Memory B cell (primary cell): ENCODE measurements around the gene GPX7.
A peak's percentile ranks its signal among the peaks of the same experiment; 100 is the strongest.

Experiments used
- ATAC-seq: fragments of 150-1000 bp; cut with Tn5 transposase; 2 replicates; pipeline ENCODE4 v1.10.0; 2021; ENCODE audit warnings: low read depth, mild to moderate bottlenecking, moderate library complexity
- DNase-seq, 2 donors: peaks; one replicate each; pipeline ENCODE4 v3.0.0; 2022; ENCODE audit warnings: low spot score in 2 of 2
- H3K27ac Mint-ChIP-seq: one replicate; pipeline ENCODE4 v1.8.0; 2022; ENCODE audit warnings: mild to moderate bottlenecking, moderate library complexity, mixed read lengths
- H3K27me3 Mint-ChIP-seq: one replicate; pipeline ENCODE4 v1.8.0; 2022; ENCODE audit warnings: mixed read lengths
- H3K36me3 Mint-ChIP-seq: one replicate; pipeline ENCODE4 v1.8.0; 2022; ENCODE audit warnings: mild to moderate bottlenecking, mixed read lengths
- H3K4me1 Mint-ChIP-seq: one replicate; pipeline ENCODE4 v1.8.0; 2022; ENCODE audit warnings: mixed read lengths
- H3K4me3 Mint-ChIP-seq: one replicate; pipeline ENCODE4 v1.8.0; 2022; ENCODE audit warnings: mild to moderate bottlenecking, moderate library complexity, mixed read lengths
- H3K9me3 Mint-ChIP-seq: one replicate; pipeline ENCODE4 v1.8.0; 2022; ENCODE audit warnings: mixed read lengths

Gene GPX7

GRCh38 chr1:52601991-52602855 is at the start of gene GPX7:
Gene GPX7 (plus strand): TSS chr1:52602371. CDS start chr1:52602410, 39 bp downstream.
- peaks cover 44% of the 10 kb centered on the region for H3K4me1 Mint-ChIP-seq
- ATAC-seq, result peak; percentile 74

GRCh38 chr1:52552505-52553361 is 49.4 kb upstream of the GPX7 start, which contains the start of gene TUT4:
Gene TUT4 (minus strand): TSS chr1:52553092. CDS start chr1:52526280, 26,812 bp downstream.
- Mint-ChIP-seq H3K9me3 (no peaks in the 10 kb centered on the region), H3K36me3 (no peaks in the 10 kb centered on the region), H3K27me3 (no peaks in the 10 kb centered on the region), H3K27ac (no peak within 1 kb of the TSS), H3K4me1 (peaks cover 18% of the 10 kb centered on the region), H3K4me3 (peak within 1 kb of the TSS; percentile 62)
- ATAC-seq (peak; percentile 44), DNase-seq (peak; percentile 65 to 76)

More at GRCh38 chr1:52601991-52602855, at the start of gene GPX7:
- H3K27ac Mint-ChIP-seq, result peak within 1 kb of the TSS; percentile 84
- peak; percentile 22 to 51 for DNase-seq
- no peaks in the 10 kb centered on the region for H3K9me3 Mint-ChIP-seq
- peaks cover 10% of the 10 kb centered on the region for H3K36me3 Mint-ChIP-seq
- H3K4me3 Mint-ChIP-seq, result peak within 1 kb of the TSS; percentile 90
- no peaks in the 10 kb centered on the region for H3K27me3 Mint-ChIP-seq

- Mint-ChIP-seq H3K9me3 (no peaks in the 10 kb centered on the region), H3K36me3 (no peaks in the 10 kb centered on the region), H3K27ac (no peak overlapping the region), H3K27me3 (no peaks in the 10 kb centered on the region), H3K4me1 (peaks cover 17% of the 10 kb centered on the region), H3K4me3 (peak overlapping the region; percentile 62)
- peak; percentile 77 to 83 for DNase-seq
- ATAC-seq, result peak; percentile 73
Measured at GRCh38 chr1:52553362-52554266, 48.6 kb upstream of the GPX7 start.

- H3K4me1 Mint-ChIP-seq, result peaks cover 11% of the 10 kb centered on the region
- no peak overlapping the region for H3K27ac Mint-ChIP-seq
- H3K9me3 Mint-ChIP-seq, result no peaks in the 10 kb centered on the region
- H3K36me3 Mint-ChIP-seq, result peaks cover 2% of the 10 kb centered on the region
- ATAC-seq, result no peak
- H3K4me3 Mint-ChIP-seq, result peak overlapping the region; percentile 62
- H3K27me3 Mint-ChIP-seq, result no peaks in the 10 kb centered on the region
- DNase-seq, result no peak
Measured at GRCh38 chr1:52554267-52554640, 47.9 kb upstream of the GPX7 start.

- Mint-ChIP-seq H3K4me1 (peaks cover 9% of the 10 kb centered on the region), H3K4me3 (peak overlapping the region; percentile 62), H3K9me3 (no peaks in the 10 kb centered on the region), H3K27ac (no peak overlapping the region), H3K27me3 (no peaks in the 10 kb centered on the region), H3K36me3 (peaks cover 2% of the 10 kb centered on the region)
- ATAC-seq (no peak), DNase-seq (no peak)
Measured at GRCh38 chr1:52554756-52555155, 47.4 kb upstream of the GPX7 start.

- H3K4me1 Mint-ChIP-seq, result peaks cover 8% of the 10 kb centered on the region
- no peak overlapping the region for H3K4me3 Mint-ChIP-seq
- peaks cover 2% of the 10 kb centered on the region for H3K36me3 Mint-ChIP-seq
- ATAC-seq (no peak), DNase-seq (no peak)
- no peaks in the 10 kb centered on the region for H3K27me3 Mint-ChIP-seq
- no peak overlapping the region for H3K27ac Mint-ChIP-seq
- H3K9me3 Mint-ChIP-seq, result no peaks in the 10 kb centered on the region
Measured at GRCh38 chr1:52556641-52557360, 45.4 kb upstream of the GPX7 start.

GRCh38 chr1:52558941-52559340 is 43.2 kb upstream of the GPX7 start:
- no peak overlapping the region for H3K27ac Mint-ChIP-seq
- DNase-seq (no peak), ATAC-seq (no peak)

GRCh38 chr1:52559875-52560274 is 42.3 kb upstream of the GPX7 start:
- H3K27me3 Mint-ChIP-seq, result no peaks in the 10 kb centered on the region
- no peak for ATAC-seq
- peaks cover 6% of the 10 kb centered on the region for H3K4me1 Mint-ChIP-seq
- H3K9me3 Mint-ChIP-seq, result no peaks in the 10 kb centered on the region
- H3K36me3 Mint-ChIP-seq, result peaks cover 3% of the 10 kb centered on the region
- H3K4me3 Mint-ChIP-seq, result no peak overlapping the region
- no peak overlapping the region for H3K27ac Mint-ChIP-seq
- DNase-seq, result no peak

More at GRCh38 chr1:52558941-52559340, 43.2 kb upstream of the GPX7 start:
- Mint-ChIP-seq H3K9me3 (no peaks in the 10 kb centered on the region), H3K4me1 (peaks cover 8% of the 10 kb centered on the region), H3K27me3 (no peaks in the 10 kb centered on the region), H3K36me3 (peaks cover 3% of the 10 kb centered on the region), H3K4me3 (no peak overlapping the region)

- no peaks in the 10 kb centered on the region for H3K27me3 Mint-ChIP-seq
- peaks cover 3% of the 10 kb centered on the region for H3K36me3 Mint-ChIP-seq
- ATAC-seq, result no peak
- H3K4me1 Mint-ChIP-seq, result peaks cover 4% of the 10 kb centered on the region
- no peak overlapping the region for H3K4me3 Mint-ChIP-seq
- H3K27ac Mint-ChIP-seq, result no peak overlapping the region
- DNase-seq, result no peak
- H3K9me3 Mint-ChIP-seq, result no peaks in the 10 kb centered on the region
Measured at GRCh38 chr1:52562766-52563165, 39.4 kb upstream of the GPX7 start.

- no peak for DNase-seq
- no peak for ATAC-seq
- H3K4me3 Mint-ChIP-seq, result no peak overlapping the region
- H3K4me1 Mint-ChIP-seq, result peaks cover 15% of the 10 kb centered on the region
- H3K27me3 Mint-ChIP-seq, result no peaks in the 10 kb centered on the region
- no peak overlapping the region for H3K27ac Mint-ChIP-seq
- peaks cover 2% of the 10 kb centered on the region for H3K36me3 Mint-ChIP-seq
- H3K9me3 Mint-ChIP-seq, result peaks cover 1% of the 10 kb centered on the region
Measured at GRCh38 chr1:52567943-52568342, 34.2 kb upstream of the GPX7 start.

- peak; percentile 63 for ATAC-seq
- Mint-ChIP-seq H3K9me3 (peaks cover 1% of the 10 kb centered on the region), H3K4me3 (peak overlapping the region; percentile 22), H3K4me1 (peaks cover 17% of the 10 kb centered on the region), H3K27ac (peak overlapping the region; percentile 18), H3K36me3 (peaks cover 2% of the 10 kb centered on the region), H3K27me3 (no peaks in the 10 kb centered on the region)
- no peak for DNase-seq
Measured at GRCh38 chr1:52569449-52570210, 32.5 kb upstream of the GPX7 start.

GRCh38 chr1:52571783-52572182 is 30.4 kb upstream of the GPX7 start:
- H3K27me3 Mint-ChIP-seq, result no peaks in the 10 kb centered on the region
- ATAC-seq, result no peak
- no peak for DNase-seq
- no peak overlapping the region for H3K4me3 Mint-ChIP-seq
- H3K4me1 Mint-ChIP-seq, result peaks cover 23% of the 10 kb centered on the region
- peaks cover 2% of the 10 kb centered on the region for H3K36me3 Mint-ChIP-seq
- H3K9me3 Mint-ChIP-seq, result peaks cover 1% of the 10 kb centered on the region
- H3K27ac Mint-ChIP-seq, result no peak overlapping the region
